Neural cell (in vitro differentiated cells): Measurements from ENCODE around the gene JMJD1C.

Experiments used
- EP300 ChIP-seq: fragments of 450-650 bp; conservative IDR thresholded peaks from 2 replicates; pipeline ENCODE4 v1.6.1; 2014; ENCODE audit warnings: antibody characterized with exemption, mild to moderate bottlenecking, moderate library complexity; ENCODE audit not compliant: poor library complexity, severe bottlenecking
- EZH2 ChIP-seq: fragments of 200-600, 300-800 bp; shearing (Covaris generic), sonication (generic); IDR thresholded peaks from 2 replicates; pipeline ENCODE4 v1.6.1; 2014; ENCODE audit warnings: antibody characterized with exemption, low read length, borderline replicate concordance, mild to moderate bottlenecking; ENCODE audit not compliant: insufficient read depth, poor library complexity, severe bottlenecking
- POLR2AphosphoS5 ChIP-seq: IDR thresholded peaks from 2 replicates; pipeline ENCODE4 v1.6.1; 2012
- REST ChIP-seq: IDR thresholded peaks from 2 replicates; pipeline ENCODE4 v1.6.1; 2012; ENCODE audit warnings: borderline replicate concordance
- TAF1 ChIP-seq: IDR thresholded peaks from 2 replicates; pipeline ENCODE4 v1.6.1; 2012; ENCODE audit warnings: low read depth
- TF ChIP-seq, protein P1 (sequence below): fragments of 450-650 bp; IDR thresholded peaks from 2 replicates; pipeline ENCODE4 v1.5.1; 2014; ENCODE audit warnings: antibody characterized with exemption, mild to moderate bottlenecking, moderate library complexity; ENCODE audit not compliant: poor library complexity, severe bottlenecking

DNA sequence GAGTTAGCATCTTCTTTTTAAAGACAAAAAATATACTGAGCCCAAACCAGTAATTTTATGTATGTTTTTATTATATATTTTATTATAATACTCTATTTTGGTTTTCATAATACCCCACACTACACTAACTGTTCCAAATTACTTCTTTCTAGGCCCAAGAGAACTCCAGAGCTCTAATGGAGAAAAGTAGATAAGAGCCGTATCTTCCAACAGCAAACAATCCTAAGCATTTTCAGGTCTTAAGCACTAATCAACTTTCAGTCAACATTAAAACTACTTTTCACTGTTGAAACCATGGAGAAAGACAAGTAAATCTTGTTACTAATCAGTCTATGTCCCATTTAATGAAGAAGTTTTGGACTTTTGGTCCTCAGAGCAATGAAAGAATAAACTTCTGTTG is 55.1 kb downstream of the JMJD1C start:
- TF ChIP-seq, protein P1, sequence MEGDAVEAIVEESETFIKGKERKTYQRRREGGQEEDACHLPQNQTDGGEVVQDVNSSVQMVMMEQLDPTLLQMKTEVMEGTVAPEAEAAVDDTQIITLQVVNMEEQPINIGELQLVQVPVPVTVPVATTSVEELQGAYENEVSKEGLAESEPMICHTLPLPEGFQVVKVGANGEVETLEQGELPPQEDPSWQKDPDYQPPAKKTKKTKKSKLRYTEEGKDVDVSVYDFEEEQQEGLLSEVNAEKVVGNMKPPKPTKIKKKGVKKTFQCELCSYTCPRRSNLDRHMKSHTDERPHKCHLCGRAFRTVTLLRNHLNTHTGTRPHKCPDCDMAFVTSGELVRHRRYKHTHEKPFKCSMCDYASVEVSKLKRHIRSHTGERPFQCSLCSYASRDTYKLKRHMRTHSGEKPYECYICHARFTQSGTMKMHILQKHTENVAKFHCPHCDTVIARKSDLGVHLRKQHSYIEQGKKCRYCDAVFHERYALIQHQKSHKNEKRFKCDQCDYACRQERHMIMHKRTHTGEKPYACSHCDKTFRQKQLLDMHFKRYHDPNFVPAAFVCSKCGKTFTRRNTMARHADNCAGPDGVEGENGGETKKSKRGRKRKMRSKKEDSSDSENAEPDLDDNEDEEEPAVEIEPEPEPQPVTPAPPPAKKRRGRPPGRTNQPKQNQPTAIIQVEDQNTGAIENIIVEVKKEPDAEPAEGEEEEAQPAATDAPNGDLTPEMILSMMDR: no peak
- TF ChIP-seq POLR2AphosphoS5 (no peak), EZH2 (no peak), EP300 (no peak), TAF1 (no peak), REST (no peak)
